Thoracic aorta (tissue), 2 donors: ENCODE results near the gene ATP10A. TPM values are rescaled to one million over a fixed set of nuclear protein-coding genes. Genes with fewer than 3 reads are reported as not detected.

ENCODE experiments used
- ATAC-seq: fragments of 150-250 bp; one replicate; pipeline ENCODE4 v1.8.0; 2017; ENCODE audit warnings: low read depth; ENCODE audit not compliant: insufficient number of reproducible peaks, low FRiP score
- DNase-seq: peaks from one replicate; pipeline ENCODE4 v3.0.0-alpha.2; 2020; ENCODE audit warnings: low spot score
- H3K27ac ChIP-seq, 2 donors: fragments of 200-600 bp; sonication (generic); 1 replicate in 1 of 2; 2 replicates in 1 of 2; pipeline ENCODE4 v1.5.1; 2016; ENCODE audit warnings: mild to moderate bottlenecking in 2 of 2, moderate library complexity in 2 of 2
- H3K27me3 ChIP-seq: fragments of 200-600 bp; sonication (generic); replicated peaks from 2 replicates; pipeline ENCODE4 v1.6.0; 2016; ENCODE audit warnings: mild to moderate bottlenecking; ENCODE audit not compliant: insufficient read depth
- H3K36me3 ChIP-seq: fragments of 200-600 bp; sonication (generic); one replicate; pipeline ENCODE4 v1.5.1; 2016
- H3K4me1 ChIP-seq, 2 donors: fragments of 200-600 bp; sonication (generic); 1 replicate in 1 of 2; 2 replicates in 1 of 2; pipeline versions ENCODE4 v1.5.1 to v1.6.0; 2016; ENCODE audit warnings: low read depth in 2 of 2, mild to moderate bottlenecking in 1 of 2; ENCODE audit not compliant: control insufficient read depth in 1 of 2
- H3K4me3 ChIP-seq: fragments of 200-600 bp; sonication (generic); 2 replicates; pipeline ENCODE4 v1.5.1; 2016; ENCODE audit warnings: mild to moderate bottlenecking
- H3K9me3 ChIP-seq: fragments of 200-600 bp; sonication (generic); 2 replicates; pipeline ENCODE4 v1.5.1; 2016
- CTCF ChIP-seq: fragments of 200-600 bp; sonication (generic); IDR thresholded peaks from one replicate; pipeline ENCODE4 v1.5.1; 2019; ENCODE audit warnings: antibody characterized with exemption
- total RNA-seq, 2 donors: library from RNA; depleted of rRNA; stranded (reverse); fragments of >200 nt; gene quantifications; one replicate each; pipeline versions ENCODE4 v1.1.0 to v1.2.3, GENCODE V29; 2016

The ATP10A gene
- total RNA-seq, 2 donors from 2014 or later, result 59.4 to 89.8 TPM

GRCh38 chr15:25635191-25635590 lies 227.9 kb downstream of the ATP10A start:
- Histone ChIP-seq H3K9me3 (no peaks in the 10 kb centered on the region), H3K36me3 (no peaks in the 10 kb centered on the region), H3K4me1 (peaks cover 0 to 7% of the 10 kb centered on the region in 2 donors), H3K27ac (no peak overlapping the region), H3K4me3 (no peak overlapping the region), H3K27me3 (no peaks in the 10 kb centered on the region)
- DNase-seq (no peak), ATAC-seq (no peak)
- TF ChIP-seq CTCF, result no peak

GRCh38 chr15:25633862-25634261 lies 229.3 kb downstream of the ATP10A start:
- no peaks in the 10 kb centered on the region for H3K36me3 ChIP-seq
- H3K4me1 ChIP-seq, result peaks cover 0 to 7% of the 10 kb centered on the region in 2 donors
- DNase-seq (no peak), ATAC-seq (no peak)
- no peak for TF ChIP-seq CTCF
- no peak overlapping the region for H3K4me3 ChIP-seq
- no peaks in the 10 kb centered on the region for H3K9me3 ChIP-seq
- H3K27me3 ChIP-seq, result no peaks in the 10 kb centered on the region
- no peak overlapping the region for H3K27ac ChIP-seq

- no peak for TF ChIP-seq CTCF
- Histone ChIP-seq H3K27me3 (no peaks in the 10 kb centered on the region), H3K9me3 (no peaks in the 10 kb centered on the region), H3K27ac (no peak overlapping the region), H3K4me3 (no peak overlapping the region), H3K36me3 (no peaks in the 10 kb centered on the region), H3K4me1 (peaks cover 0 to 7% of the 10 kb centered on the region in 2 donors)
- ATAC-seq (no peak), DNase-seq (no peak)
Measured at GRCh38 chr15:25631971-25632370, 231.2 kb downstream of the ATP10A start.
